Uterus (tissue), 4 donors: Measurements from ENCODE around the gene KRTAP5-11. TPM values are rescaled to one million over a fixed set of nuclear protein-coding genes. Genes with fewer than 3 reads are reported as not detected.

ENCODE experiments used
- DNase-seq, 2 donors: peaks; one replicate each; pipeline ENCODE4 v3.0.0-alpha.2; 2019 to 2020
- H3K27ac ChIP-seq, 2 donors: fragments of 200-600 bp; sonication (generic); 1 replicate in 1 of 2; 2 replicates in 1 of 2; pipeline ENCODE4 v1.5.1; 2016 to 2018
- H3K27me3 ChIP-seq, 2 donors: fragments of 200-600 bp; sonication (generic); one replicate each; pipeline ENCODE4 v1.5.1; 2018 to 2019; ENCODE audit warnings: control low read depth in 1 of 2
- H3K36me3 ChIP-seq, 2 donors: fragments of 200-600 bp; sonication (generic); one replicate each; pipeline ENCODE4 v1.5.1; 2019; ENCODE audit warnings: control low read depth in 1 of 2
- H3K4me1 ChIP-seq, 2 donors: fragments of 200-600 bp; sonication (generic); one replicate each; pipeline ENCODE4 v1.5.1; 2018 to 2019; ENCODE audit warnings: control low read depth in 1 of 2
- H3K4me3 ChIP-seq, 2 donors: fragments of 200-600 bp; sonication (generic); 1 replicate in 1 of 2; 2 replicates in 1 of 2; pipeline ENCODE4 v1.5.1; 2018 to 2019; ENCODE audit warnings: mild to moderate bottlenecking in 1 of 2
- H3K9me3 ChIP-seq, 2 donors: fragments of 200-600 bp; sonication (generic); one replicate each; pipeline ENCODE4 v1.5.1; 2019; ENCODE audit warnings: control low read depth in 1 of 2
- CTCF ChIP-seq, 4 experiments: fragments of 200-600 bp in 2 of 4; fragments of 450-650 bp in 2 of 4; sonication (generic) in 2 of 4; IDR thresholded peaks; one replicate each; pipeline ENCODE4 v1.5.1; 2016 to 2019; ENCODE audit warnings: antibody characterized with exemption in 4 of 4, mild to moderate bottlenecking in 2 of 4, moderate library complexity in 1 of 4
- POLR2A ChIP-seq, 2 donors: fragments of 450-650 bp; IDR thresholded peaks; one replicate each; pipeline ENCODE4 v1.6.1; 2016; ENCODE audit warnings: antibody characterized with exemption in 2 of 2, mild to moderate bottlenecking in 1 of 2, moderate library complexity in 1 of 2
- intact Hi-C: fragments of 100-400 bp; cut with DNase I; formaldehyde crosslinking; loops from one replicate; pipeline ENCODE4 v1.15.1; 2023; ENCODE audit warnings: low total_unique reads
- total RNA-seq, 4 donors: library from RNA; depleted of rRNA in 3 of 4; stranded (reverse); fragments of >200 nt in 3 of 4; gene quantifications; one replicate each; pipeline versions ENCODE4 v1.1.0 to v1.2.4, GENCODE V29; 2014 to 2023
- donor health status: DM: yes; HTN: yes; CAD: no.

KRTAP5-11 gene
- total RNA-seq, 4 donors from 2014 or later: not detected

GRCh38 chr11:71566081-71566620 lies 16.5 kb downstream of the KRTAP5-11 start:
- no peaks in the 10 kb centered on the region for H3K27me3 ChIP-seq
- no peak overlapping the region for H3K27ac ChIP-seq
- intact Hi-C loops: no loop called here
- H3K36me3 ChIP-seq: no peaks in the 10 kb centered on the region
- no peaks in the 10 kb centered on the region for H3K9me3 ChIP-seq
- no peak for TF ChIP-seq POLR2A (IDR thresholded peaks at IDR 0.05)
- no peak for TF ChIP-seq CTCF (IDR thresholded peaks at IDR 0.05)
- H3K4me3 ChIP-seq: no peak overlapping the region
- DNase-seq: no peak
- H3K4me1 ChIP-seq: no peaks in the 10 kb centered on the region

GRCh38 chr11:71565263-71565662 lies 17.4 kb downstream of the KRTAP5-11 start, which contains the start of gene KRTAP5-10:
KRTAP5-10 (plus strand) TSS chr11:71565563; CDS start chr11:71565588, 25 bp downstream.
- H3K27ac ChIP-seq: no peak within 1 kb of the TSS
- H3K4me3 ChIP-seq: no peak within 1 kb of the TSS
- intact Hi-C loops: no loop called here
- H3K27me3 ChIP-seq: no peaks in the 10 kb centered on the region
- TF ChIP-seq CTCF (IDR thresholded peaks at IDR 0.05) (no peak), POLR2A (IDR thresholded peaks at IDR 0.05) (no peak)
- no peaks in the 10 kb centered on the region for H3K9me3 ChIP-seq
- no peaks in the 10 kb centered on the region for H3K4me1 ChIP-seq
- no peak for DNase-seq
- no peaks in the 10 kb centered on the region for H3K36me3 ChIP-seq

DNA sequence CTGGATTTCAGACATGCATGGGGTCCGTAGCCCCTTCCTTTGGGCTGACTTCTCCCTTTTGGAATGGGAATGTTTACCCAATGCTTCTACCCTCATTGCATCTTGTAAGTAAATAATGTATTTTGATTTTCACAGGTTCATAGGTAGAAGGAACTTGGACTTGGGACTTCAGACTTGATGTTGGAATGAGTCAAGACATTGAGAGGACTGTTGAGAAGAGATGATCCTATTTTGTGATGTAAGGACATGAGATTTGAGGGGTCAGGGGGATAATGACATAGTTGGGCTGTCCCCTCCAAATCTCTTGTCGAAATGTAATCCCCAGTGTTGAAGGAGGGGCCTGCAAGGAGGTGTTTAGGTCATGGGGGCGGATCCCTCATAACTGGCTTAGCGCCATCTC lies 18.2 kb downstream of the KRTAP5-11 start:
- no peak overlapping the region for H3K27ac ChIP-seq
- intact Hi-C loops: no loop called here
- no peaks in the 10 kb centered on the region for H3K36me3 ChIP-seq
- no peak overlapping the region for H3K4me3 ChIP-seq
- no peak for DNase-seq
- H3K9me3 ChIP-seq: no peaks in the 10 kb centered on the region
- TF ChIP-seq CTCF (IDR thresholded peaks at IDR 0.05) (no peak), POLR2A (IDR thresholded peaks at IDR 0.05) (no peak)
- H3K27me3 ChIP-seq: no peaks in the 10 kb centered on the region
- no peaks in the 10 kb centered on the region for H3K4me1 ChIP-seq

GRCh38 chr11:71563406-71563805 lies 19.3 kb downstream of the KRTAP5-11 start:
- H3K4me1 ChIP-seq: no peaks in the 10 kb centered on the region
- H3K27ac ChIP-seq: no peak overlapping the region
- no peaks in the 10 kb centered on the region for H3K36me3 ChIP-seq
- H3K4me3 ChIP-seq: no peak overlapping the region
- intact Hi-C loops: no loop called here
- H3K27me3 ChIP-seq: no peaks in the 10 kb centered on the region
- TF ChIP-seq CTCF (IDR thresholded peaks at IDR 0.05) (no peak), POLR2A (IDR thresholded peaks at IDR 0.05) (no peak)
- no peaks in the 10 kb centered on the region for H3K9me3 ChIP-seq
- DNase-seq: no peak

DNA sequence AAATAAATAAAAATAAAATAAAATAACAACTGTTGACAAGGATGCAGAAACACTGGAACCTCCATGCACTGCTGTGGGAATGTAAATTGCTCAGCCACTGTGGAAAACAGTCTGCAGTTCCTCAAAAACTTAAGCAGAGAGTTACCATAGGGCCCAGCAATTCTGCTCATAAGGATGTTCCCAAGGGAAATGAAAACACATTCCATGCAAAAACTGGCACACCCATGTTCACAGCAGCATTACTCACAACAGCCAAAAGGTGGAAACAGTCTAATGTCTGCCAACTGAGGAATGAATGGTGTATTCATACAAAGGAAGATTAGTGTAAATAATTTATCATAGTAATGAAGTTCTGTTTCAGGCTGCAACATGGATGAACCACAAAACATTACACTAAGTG lies 20.6 kb downstream of the KRTAP5-11 start:
- no peak for TF ChIP-seq CTCF (IDR thresholded peaks at IDR 0.05)
- no peak for TF ChIP-seq POLR2A (IDR thresholded peaks at IDR 0.05)
- Histone ChIP-seq H3K36me3 (no peaks in the 10 kb centered on the region), H3K27me3 (no peaks in the 10 kb centered on the region), H3K27ac (no peak overlapping the region), H3K9me3 (no peaks in the 10 kb centered on the region), H3K4me1 (no peaks in the 10 kb centered on the region), H3K4me3 (no peak overlapping the region)
- intact Hi-C loops: no loop called here
- DNase-seq: no peak
